Pancreas (tissue), 10 donors: Measurements from ENCODE around the gene PTGER4. TPM values are rescaled to one million over a fixed set of nuclear protein-coding genes. Genes with fewer than 3 reads are reported as not detected.
"Not testable (repeated sequence)": the region's sequence is repeated elsewhere in the genome, so short reads cannot be mapped to it uniquely, and the experiment has no call there.

Experiments used
- ATAC-seq, 4 donors: fragments of 200-7000 bp; cut with Tn5 transposase; one replicate each; pipeline versions ENCODE4 v1.8.0 to v1.9.1; 2020; ENCODE audit warnings: mild to moderate bottlenecking in 4 of 4, moderate library complexity in 4 of 4
- DNase-seq, 6 donors: peaks; one replicate each; pipeline ENCODE4 v3.0.0-alpha.2; 2020
- FAIRE-seq: peaks from 2 replicates; lab custom pipeline; 2012; peaks lifted over from hg19 to GRCh38; lab: Jason Lieb, UNC
- H3K27ac ChIP-seq, 4 donors: fragments of 200-600 bp; sonication (generic); 1 replicate in 3 of 4; 2 replicates in 1 of 4; pipeline versions ENCODE4 v1.5.0 to v1.8.0; 2020
- H3K27me3 ChIP-seq, 4 donors: fragments of 200-600 bp; one replicate each; pipeline ENCODE4 v1.8.0; 2021
- H3K36me3 ChIP-seq, 3 donors: fragments of 200-600 bp; sonication (generic) in 1 of 3; one replicate each; pipeline versions ENCODE4 v1.5.0 to v1.8.0; 2020 to 2021
- H3K4me1 ChIP-seq, 3 donors: fragments of 200-600 bp; one replicate each; pipeline ENCODE4 v1.8.0; 2021
- H3K4me3 ChIP-seq, 4 donors: fragments of 200-600 bp; sonication (generic) in 2 of 4; one replicate each; pipeline versions ENCODE4 v1.5.0 to v1.8.0; 2020 to 2021
- H3K9me3 ChIP-seq, 4 donors: fragments of 200-600 bp; one replicate each; pipeline ENCODE4 v1.8.0; 2021
- CTCF ChIP-seq, 4 donors: fragments of 200-600 bp; sonication (generic) in 3 of 4; IDR thresholded peaks; one replicate each; pipeline versions ENCODE4 v1.5.0 to v1.8.0; 2021; ENCODE audit warnings: antibody characterized with exemption in 4 of 4
- WGBS, 2 donors: extraction: QIAGEN DNeasy Blood & Tissue Kit; methylation state at CpG; one replicate each; pipeline ENCODE4 v1.1.7; 2013; 5-methylcytosine and 5-hydroxymethylcytosine counted together
- intact Hi-C, 3 donors: fragments of 100-400 bp; cut with DNase I; formaldehyde crosslinking; loops; one replicate each; pipeline versions ENCODE4 v1.11.1 to v1.14.2; 2022
- polyA plus RNA-seq, 2 donors: library from polyadenylated mRNA; stranded (reverse); fragments of 200-250 nt; gene quantifications; one replicate each; pipeline ENCODE4 v1.2.3, GENCODE V29; 2013
- total RNA-seq, 6 donors: library from RNA; stranded (reverse); fragmentation: NEBNext Ultra II Directional in 4 of 6; extraction: Animal tissue kit (Norgen Biotek cat#: 25700) in 4 of 6; gene quantifications; one replicate each; pipeline versions ENCODE4 v1.2.1 to v1.2.4, GENCODE V29; 2021 to 2023
- donor health status: healthy with polysubstance abuse.
- donor health status: DM: no; HTN: no; CAD: no; lungs with moderate emphysema.
- donor health status: DM: no; HTN: no; CAD: no.
- donor health status: control.
- donor health status: control.
- donor health status: Bipolar disorder and iron deficiency.
- donor health status: DM: yes; HTN: yes; CAD: no.
- donor health status: DM: no; HTN: no; CAD: no.
- donor health status: DM: no; HTN: no; CAD: no.
- donor health status: DM: yes; HTN: yes; CAD: no.

The PTGER4 gene
- total and polyA plus RNA-seq, 8 donors: 4.7 to 38.0 (median 10.8) TPM

- no peak for TF ChIP-seq CTCF (IDR thresholded peaks at IDR 0.05)
- ATAC-seq (no peak), FAIRE-seq (no peak), DNase-seq (no peak)
- no peaks in the 10 kb centered on the region for H3K4me1 ChIP-seq
- peaks cover 0 to 8% (median 0%) of the 10 kb centered on the region in 3 donors for H3K36me3 ChIP-seq
- no peaks in the 10 kb centered on the region for H3K9me3 ChIP-seq
- WGBS, 2 donors: 91 to 97% methylated on average over 5 of the region's 5 CpGs
- no peak overlapping the region for H3K4me3 ChIP-seq
- intact Hi-C loops: no loop called here
- H3K27ac ChIP-seq: no peak overlapping the region
- H3K27me3 ChIP-seq: no peaks in the 10 kb centered on the region
Observed at GRCh38 chr5:40700116-40700782, 20.5 kb downstream of the PTGER4 start.

GRCh38 chr5:40702027-40702426 is 22.3 kb downstream of the PTGER4 start:
- H3K36me3 ChIP-seq, ATAC-seq, H3K4me3 ChIP-seq, DNase-seq, intact Hi-C loops, FAIRE-seq, H3K9me3 ChIP-seq, H3K4me1 ChIP-seq, H3K27ac ChIP-seq, H3K27me3 ChIP-seq: not testable (repeated sequence)

- H3K27ac ChIP-seq, DNase-seq, FAIRE-seq, H3K4me1 ChIP-seq, H3K27me3 ChIP-seq, H3K36me3 ChIP-seq, H3K9me3 ChIP-seq, ATAC-seq, H3K4me3 ChIP-seq, intact Hi-C loops: not testable (repeated sequence)
- WGBS, 2 donors: 90 to 96% methylated on average over 1 of the region's 1 CpG
Observed at GRCh38 chr5:40705484-40705883, 25.8 kb downstream of the PTGER4 start.

- FAIRE-seq, intact Hi-C loops, ATAC-seq, H3K36me3 ChIP-seq, DNase-seq, H3K9me3 ChIP-seq, H3K27me3 ChIP-seq, H3K4me1 ChIP-seq, H3K27ac ChIP-seq, H3K4me3 ChIP-seq: not testable (repeated sequence)
Observed at GRCh38 chr5:40710575-40710974, 30.9 kb downstream of the PTGER4 start.

- Histone ChIP-seq H3K9me3 (no peaks in the 10 kb centered on the region), H3K4me3 (no peak overlapping the region), H3K27ac (no peak overlapping the region), H3K27me3 (no peaks in the 10 kb centered on the region), H3K4me1 (no peaks in the 10 kb centered on the region), H3K36me3 (peaks cover 0 to 5% (median 0%) of the 10 kb centered on the region in 3 donors)
- DNase-seq: no peak
- no peak for ATAC-seq
- intact Hi-C loops: no loop called here
- no peak for TF ChIP-seq CTCF (IDR thresholded peaks at IDR 0.05)
- no peak for FAIRE-seq
Observed at GRCh38 chr5:40714001-40714400, 34.3 kb downstream of the PTGER4 start.

- 28 to 32% methylated on average over 2 of the region's 2 CpGs for WGBS, 2 donors
- intact Hi-C loops: no loop called here
Observed at GRCh38 chr5:40716000-40716399, 36.3 kb downstream of the PTGER4 start.

More at GRCh38 chr5:40716000-40716399, 36.3 kb downstream of the PTGER4 start:
- TF ChIP-seq CTCF (IDR thresholded peaks at IDR 0.05): no peak
- FAIRE-seq: no peak
- no peak for DNase-seq
- Histone ChIP-seq H3K4me3 (no peak overlapping the region), H3K36me3 (peaks cover 0 to 5% (median 0%) of the 10 kb centered on the region in 3 donors), H3K27ac (no peak overlapping the region), H3K27me3 (no peaks in the 10 kb centered on the region), H3K4me1 (peaks cover 0 to 3% (median 0%) of the 10 kb centered on the region in 3 donors), H3K9me3 (no peaks in the 10 kb centered on the region)
- ATAC-seq: no peak
